NCI-H146 (cell line): ENCODE measurements around the gene USF2.
"Not testable (repeated sequence)": the region's sequence is repeated elsewhere in the genome, so short reads cannot be mapped to it uniquely, and the experiment has no call there.

ENCODE experiments used
- DNase-seq: peaks from one replicate; lab custom pipeline; 2025; lab: John Stamatoyannopoulos, UW

Gene USF2, protein sequence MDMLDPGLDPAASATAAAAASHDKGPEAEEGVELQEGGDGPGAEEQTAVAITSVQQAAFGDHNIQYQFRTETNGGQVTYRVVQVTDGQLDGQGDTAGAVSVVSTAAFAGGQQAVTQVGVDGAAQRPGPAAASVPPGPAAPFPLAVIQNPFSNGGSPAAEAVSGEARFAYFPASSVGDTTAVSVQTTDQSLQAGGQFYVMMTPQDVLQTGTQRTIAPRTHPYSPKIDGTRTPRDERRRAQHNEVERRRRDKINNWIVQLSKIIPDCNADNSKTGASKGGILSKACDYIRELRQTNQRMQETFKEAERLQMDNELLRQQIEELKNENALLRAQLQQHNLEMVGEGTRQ

DNA sequence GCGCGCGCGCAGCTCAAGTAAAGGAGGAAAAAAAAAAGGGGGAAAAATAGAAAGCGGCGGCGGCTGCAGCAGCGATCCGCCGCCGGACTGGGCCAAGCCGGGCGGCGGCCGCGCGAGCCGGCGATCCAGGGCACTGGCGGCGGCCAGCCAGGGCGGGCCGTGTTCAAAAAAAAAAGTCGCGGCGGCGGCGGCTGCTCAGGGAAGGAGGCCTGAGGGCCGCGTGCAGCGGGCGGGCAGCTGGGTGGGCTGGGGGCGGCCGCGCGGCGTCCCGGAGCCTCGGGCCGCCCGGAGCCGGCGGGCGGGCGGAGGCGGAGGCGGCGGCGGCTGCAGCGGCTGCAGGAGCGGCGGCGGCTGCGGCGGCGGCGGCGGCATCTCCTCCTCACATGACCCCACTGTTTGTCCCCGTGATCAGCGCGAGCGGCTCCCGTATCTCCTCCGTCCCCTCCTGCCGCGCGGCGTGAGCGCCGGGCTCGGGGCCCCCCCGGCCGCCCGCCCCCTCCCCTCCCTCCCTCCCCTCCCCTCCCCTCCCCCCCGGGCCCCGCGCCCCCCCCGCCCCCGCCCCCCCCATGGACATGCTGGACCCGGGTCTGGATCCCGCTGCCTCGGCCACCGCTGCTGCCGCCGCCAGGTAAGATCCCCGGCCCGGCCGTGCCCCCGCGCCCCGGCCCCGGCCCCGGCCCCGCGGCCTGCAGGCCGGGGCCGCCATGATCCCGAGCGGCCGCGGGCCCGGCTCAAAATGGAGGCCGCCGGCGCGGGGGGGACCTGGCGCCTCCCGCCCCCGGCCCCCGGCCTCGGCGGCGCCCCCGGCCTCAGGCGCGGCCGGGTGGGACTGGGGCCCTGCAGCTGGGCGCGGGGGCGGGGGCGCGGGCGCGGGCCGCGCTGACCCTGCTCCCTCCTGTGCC is at the start of gene USF2:
Gene USF2 (plus strand): TSS at position 427 of the 902 bp plus-strand sequence. CDS start 140 bp downstream, at position 567.
- DNase-seq, result peak; percentile 82

DNA sequence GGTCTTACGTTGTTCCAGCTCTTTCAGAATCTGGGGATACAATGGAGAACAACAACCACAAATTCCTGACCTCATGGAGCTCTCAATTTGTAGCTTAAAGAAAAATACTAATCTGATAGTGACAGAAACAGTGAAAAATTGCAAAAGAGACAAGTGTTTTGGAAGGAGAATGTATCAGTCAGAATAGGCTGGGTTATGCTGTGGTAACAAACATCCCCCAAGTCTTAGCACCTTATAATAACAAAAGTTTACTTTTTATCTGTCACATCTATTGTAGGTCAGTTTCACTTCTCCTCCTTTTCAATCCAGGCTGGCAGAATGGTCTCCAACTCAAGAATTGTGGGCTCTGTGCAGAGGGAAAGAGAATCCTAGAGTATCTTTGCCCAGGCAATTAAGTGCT is 49.8 kb upstream of the USF2 start:
- DNase-seq, result no peak

DNA sequence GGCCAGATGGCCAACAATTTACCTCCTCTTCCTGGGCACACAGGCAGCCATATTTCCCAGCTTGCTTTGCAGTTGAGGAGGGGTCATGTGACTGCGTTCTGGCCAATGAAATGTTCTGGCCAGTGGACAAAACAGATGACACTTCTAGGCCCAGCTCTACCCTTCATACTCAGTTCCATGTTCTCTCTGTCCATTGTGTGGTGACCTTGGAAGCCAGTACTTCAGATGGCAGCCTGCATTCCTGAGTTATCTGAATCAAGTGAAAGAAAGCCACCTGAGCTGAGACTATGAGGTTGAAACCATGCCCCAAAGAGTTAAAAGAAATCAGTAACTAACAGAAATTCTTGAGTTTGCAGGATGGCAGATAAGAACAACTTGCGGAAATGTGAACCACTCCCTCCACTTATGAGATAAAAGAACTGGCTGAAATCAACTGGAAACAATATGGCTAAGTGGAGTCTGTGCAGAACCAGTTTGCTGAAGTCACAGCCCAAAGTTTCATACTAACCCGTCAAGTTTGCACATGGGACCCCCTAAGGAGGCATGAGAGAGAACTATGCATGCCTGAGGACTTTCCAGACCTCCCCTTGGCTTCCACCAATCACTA is 48.3 kb upstream of the USF2 start:
- no peak for DNase-seq

DNA sequence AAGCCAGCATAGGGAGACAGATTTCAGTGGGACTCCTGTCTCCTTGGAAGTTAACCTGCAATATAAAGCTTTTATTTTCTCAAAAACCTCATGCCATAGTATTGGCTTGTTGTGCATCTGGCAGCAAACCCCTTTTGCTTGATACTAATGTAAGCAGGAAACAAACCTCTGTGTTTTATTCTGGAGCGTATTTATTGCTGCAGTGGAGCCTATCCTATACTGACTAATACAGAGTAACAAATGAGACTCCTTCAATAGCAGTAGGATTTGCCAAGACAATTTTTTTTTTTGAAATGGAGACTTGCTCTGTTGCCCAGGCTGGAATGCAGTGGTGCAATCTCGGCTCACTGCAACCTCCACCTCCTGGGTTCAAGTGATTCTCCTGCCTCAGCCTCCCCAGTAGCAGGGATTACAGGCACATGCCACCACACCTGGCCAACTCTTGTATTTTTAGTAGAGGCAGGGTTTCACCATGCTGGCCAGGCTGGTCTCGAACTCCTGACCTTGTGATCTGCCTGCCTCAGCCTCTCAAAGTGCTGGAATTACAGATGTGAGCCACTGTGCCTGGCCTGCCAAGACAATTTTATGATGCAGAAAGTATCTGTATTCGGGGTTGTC is 47.7 kb upstream of the USF2 start:
- not testable (repeated sequence) for DNase-seq

DNA sequence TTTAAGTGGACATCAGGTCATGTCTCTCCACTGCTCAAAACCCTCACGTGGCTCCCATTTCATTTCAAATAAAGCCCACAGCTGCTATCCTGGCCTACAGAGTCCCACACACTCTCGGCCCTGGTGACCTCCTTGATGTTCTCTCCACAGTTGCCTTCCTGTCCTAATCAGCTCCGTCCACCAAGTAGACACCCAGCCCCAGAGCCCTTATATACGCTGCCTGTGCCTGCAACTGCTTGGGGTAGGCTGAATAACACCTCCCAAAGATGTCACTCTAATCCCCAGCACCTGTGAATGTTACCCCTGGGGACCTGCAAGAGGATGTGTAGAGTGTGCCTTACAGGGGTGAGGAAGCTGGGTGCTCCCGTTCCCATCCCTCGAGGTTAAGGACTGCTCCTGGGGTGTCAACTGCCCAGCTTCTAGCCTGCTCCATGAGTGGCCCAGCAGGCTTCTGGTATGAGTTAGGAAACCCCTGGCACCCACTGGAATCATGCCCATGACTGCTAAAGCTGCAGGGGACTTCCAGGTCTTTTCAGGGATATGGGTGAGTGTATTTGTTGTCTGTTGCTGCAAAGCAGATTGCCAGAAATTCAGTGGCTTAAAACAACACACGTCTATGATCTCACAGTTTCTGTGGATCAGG is 46.3 kb upstream of the USF2 start:
- no peak for DNase-seq

DNA sequence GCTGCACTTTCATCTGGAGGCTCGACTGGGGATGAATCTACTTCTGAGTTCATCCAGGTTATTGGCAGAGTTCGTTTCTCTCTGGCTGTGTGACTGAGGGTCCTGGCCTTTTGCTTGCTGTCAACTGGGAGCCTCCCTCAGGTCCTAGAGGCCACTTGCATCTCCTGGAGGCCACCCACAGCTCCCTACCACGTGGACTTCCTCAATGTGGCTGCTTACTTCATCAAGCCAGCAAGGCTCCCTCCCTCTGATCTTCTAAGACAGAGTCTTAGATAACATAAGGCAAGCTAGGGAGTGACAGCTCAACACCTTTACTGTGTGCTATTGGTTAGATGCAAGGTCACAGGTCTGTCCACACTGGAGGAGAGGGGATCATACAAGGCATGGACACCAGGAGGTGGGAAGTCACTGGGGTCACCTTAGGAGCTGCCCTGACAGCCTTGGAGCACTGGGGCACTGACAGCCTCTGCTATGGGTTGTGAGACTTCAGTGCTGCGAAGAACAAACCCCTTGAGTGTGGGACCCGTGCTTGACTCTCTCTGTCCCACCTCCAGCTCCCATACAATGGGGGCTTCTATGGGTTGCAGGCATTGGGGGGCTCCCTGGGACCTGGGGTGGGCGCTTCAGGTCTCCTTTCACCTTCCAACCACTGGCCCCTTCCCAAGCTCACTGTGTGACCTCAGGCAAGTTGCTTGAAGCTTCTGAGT is 45.5 kb upstream of the USF2 start:
- no peak for DNase-seq

DNA sequence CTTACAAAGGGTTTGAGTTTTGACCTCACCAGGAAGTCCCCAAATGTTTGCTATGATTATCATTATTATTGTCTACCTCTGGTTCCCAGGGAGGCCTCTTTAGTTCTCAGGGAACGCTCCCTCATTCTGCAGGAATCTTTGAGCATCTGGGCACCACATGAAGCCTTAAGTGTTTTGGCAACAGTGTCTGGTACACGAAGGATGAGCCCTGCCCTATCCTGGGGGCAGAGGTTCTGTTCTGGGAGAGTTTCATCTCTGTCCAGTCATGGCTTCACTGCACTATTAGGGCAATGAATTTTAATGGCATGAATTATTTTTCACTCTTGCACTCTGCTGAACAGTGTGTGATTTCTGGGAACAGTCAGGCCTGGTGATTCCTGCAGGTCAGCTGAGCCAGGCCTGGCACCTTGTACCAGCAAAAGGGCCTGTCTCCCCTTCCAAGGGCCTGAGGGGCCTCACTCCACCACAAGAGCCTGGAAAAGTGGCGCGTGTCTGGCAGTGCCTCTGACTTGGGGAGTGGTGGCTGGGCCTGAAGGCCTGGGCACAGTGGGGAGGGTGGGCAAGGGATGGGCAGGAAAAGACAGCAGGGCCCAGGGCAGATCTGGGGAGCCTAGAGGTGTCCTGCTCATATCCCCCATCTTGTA is 44.8 kb upstream of the USF2 start:
- DNase-seq, result no peak

DNA sequence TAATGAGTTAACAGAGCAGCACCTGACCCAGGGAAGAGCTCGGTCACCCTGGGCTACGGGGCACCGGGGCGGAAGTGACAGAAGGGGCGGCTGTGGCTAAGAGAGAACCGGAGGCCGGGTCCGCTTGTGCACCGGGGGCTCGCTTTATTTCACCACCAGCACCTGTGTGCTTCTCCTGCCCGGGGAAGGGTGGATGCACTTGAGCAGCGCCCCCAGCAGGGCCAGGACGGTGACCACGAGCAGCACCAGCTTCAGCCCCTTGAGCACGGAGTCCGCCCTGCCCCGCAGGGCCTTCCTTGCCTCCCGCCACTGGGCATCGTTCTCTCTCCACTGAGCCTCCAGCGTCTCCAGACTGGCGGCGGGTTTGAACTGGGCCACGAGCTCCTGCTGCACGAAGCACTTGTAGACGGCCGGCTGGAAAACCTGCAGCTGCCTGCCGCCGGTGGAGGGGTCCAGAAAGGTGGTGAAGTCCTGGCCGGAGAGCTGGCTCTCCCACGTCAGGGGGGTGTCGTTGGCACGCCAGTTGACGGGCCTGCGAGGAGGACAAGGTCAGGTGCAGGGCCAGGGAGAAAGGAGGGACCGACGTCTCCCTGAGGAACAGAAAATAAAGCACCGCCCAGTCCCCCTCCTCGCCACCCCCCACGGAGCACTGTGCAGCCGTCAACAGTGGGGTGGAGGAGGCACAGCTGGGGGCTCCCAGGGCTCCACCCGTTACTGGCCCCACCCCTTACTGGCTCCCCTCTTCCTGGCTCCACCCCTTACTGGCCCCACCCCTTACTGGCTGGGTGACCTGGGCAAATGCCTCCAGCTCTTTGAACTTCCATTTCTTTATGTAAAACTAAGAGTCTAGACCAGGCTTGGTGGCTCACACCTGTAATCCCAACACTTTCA is 43.8 kb upstream of the USF2 start:
- peak; percentile 26 for DNase-seq

DNA sequence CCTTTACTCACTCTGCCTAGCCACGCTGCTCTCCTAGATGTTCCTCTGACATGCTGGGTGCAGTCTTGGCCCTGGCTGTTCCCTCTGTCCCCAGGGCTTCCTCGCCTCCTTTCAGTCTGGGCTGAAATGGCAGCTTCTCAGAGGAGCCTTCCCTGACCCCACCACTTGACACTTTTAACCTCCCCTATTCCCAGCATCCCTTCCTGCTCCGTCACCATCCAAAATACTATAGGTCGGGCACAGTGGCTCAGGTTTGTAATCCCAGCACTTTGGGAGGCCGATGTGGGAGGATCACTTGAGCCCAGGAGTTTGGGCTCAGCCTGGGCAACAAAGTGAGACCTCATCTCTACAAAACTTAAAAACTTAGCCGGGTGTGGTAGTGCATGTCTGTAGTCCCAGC is 42.8 kb upstream of the USF2 start:
- no peak for DNase-seq

DNA sequence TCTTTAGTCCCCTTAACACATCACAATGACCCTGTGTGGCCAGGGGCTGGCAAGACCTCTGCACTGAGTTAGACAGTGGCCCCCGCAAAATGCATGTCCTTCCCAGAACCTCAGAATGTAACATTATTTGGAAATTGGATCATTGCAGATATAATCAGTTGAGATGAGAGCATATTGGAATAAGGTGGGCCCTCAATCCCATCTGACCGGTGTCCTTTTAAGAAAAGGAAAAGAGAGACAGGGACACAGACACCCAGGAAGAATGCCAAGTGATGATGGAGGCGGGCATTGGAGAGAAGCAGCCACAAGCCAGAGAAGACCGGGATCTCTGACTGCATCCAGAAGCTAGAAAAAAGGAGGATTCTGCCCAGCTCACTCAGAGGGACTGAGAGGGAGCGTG is 42.0 kb upstream of the USF2 start:
- DNase-seq, result no peak

DNA sequence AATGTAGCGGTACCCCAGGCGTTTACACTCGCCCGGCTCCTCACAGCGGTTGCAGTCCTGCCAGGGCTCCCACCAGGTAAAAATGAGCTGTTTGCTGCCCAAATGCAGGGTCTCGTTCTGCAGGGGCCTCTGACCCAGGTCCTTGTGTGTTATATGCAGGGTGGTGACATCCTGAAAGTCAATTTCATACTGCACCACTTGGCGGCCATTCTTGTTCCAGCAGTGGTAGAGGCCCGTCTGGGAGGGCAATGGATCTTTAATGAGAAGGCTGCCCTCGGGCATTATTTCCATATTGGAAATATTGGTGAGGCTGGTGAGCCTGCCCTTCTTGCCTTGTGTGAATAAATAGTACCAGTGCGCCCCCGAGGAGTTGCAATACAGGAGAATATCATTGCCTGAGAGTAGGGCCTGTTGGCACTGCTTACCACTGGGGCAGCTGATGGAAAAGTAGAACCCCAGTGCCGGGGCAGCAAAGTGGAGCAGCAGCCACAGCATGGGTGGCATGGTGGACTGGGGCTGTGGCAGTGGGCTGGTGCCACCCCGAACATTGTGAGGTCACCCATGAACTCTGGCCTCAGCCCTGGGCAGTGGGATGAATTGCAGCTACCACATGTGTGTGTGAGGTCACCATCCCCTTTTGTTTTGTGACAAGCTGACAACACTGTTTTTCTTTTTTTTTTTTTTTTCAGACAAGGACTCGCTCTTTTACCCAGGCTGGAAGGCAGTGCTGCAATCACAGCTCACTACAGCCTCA is 40.4 kb upstream of the USF2 start, which contains the start of gene FAM187B:
Gene FAM187B (minus strand): TSS at position 563 of the 754 bp plus-strand sequence. CDS start 59 bp downstream, at position 504.
- no peak for DNase-seq

DNA sequence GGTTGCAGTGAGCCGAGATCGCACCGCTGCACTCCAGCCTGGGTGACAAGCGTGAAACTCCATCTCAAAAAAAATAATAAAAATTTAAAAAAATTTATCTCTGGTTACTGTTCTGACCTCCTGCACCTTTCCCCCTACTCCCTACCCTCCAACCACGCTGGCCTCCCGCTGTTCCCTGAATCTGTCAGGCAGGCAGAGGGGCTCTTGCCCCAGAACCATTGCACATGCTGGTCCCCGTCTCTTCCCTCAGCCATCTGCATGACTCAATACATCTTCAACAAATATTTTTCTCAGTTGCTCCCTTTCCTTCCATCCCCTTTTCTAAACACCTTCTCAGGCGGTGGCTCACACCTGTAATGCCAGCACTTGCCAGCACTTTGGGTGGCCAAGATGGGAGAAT is 39.2 kb upstream of the USF2 start:
- no peak for DNase-seq

DNA sequence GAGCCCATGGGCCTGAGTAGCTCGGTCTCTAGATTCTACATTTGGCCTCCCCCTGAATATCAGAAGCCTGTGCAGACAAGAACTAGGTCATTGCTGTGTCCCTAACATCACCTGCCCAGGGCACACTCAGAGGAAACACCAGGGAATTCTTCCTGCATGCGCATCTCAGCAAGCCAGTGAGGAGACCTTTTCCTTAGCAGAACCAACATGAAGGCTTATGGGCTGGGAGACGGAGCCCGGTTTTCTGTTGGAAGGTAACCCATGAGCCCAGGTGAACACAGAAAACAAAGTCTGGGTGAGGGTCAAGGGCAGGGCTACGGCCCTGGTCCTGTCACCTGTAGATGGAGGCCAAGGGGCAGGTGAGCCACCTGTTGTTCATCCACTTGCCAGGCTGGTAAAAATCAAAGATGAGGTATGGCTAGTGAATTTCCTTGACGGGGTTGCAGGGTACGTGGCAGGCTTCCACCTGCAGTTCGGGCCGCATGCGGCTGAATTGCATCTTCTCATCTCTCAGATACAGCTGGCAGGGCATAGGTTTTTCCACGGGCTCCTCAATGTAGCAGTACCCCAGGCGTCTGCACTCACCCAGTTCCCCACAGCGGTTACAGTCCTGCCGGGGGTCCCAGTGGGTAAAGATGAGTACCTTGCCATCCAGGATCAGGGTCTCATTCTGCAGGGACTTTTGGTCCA is 36.7 kb upstream of the USF2 start:
- no peak for DNase-seq

DNA sequence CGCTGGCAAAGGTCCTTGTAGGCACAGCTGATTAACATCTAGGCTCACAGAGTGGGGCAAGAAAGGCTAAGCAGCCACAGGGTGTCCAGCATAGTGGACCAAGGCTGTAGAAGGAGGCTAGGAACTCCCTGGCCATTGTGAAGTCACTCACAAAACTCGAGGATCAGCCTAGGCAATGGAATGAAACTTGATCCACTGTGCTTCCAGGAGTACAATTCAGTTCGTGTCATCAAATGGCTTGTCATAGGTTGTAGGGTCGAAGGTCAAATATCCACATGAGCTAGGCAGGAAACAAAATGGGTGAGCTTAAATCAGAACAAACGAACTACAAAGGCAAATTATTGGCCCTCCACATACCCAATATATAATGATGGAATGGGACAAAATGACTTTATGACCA is 35.9 kb upstream of the USF2 start:
- DNase-seq, result no peak

DNA sequence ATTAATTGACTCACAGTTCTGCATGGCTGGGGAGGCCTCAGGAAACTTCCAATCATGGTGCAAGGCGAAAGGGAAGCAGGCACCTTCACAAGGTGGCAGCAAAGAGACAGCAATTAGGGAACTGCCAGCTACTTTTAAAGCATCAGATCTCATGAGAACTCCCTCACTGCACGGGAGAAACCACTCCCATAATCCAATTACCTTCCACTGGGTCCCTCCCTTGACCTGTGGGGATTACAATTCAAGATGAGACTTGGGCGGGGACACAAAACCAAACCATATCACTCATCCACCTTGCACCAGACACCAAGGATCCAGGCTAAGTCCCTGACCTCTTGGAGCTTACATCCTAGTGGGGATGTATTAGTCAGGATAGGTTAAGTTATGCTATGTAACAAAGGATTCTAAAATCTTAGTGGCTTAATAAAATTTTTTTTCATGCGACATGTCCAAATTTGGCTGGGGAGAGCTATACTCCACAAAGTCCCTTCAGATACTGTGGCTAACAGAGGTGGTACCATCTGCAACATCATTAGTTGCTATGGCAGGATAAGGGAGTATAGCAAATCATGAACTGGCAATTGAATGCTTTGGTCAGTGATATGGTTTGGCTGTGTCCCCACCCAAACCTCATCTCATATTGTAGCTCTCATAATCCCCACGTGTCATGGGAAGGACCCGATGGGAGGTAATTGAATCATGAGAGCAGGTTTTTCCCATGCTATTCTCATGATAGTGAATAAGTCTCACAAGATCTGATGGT is 31.9 kb upstream of the USF2 start:
- DNase-seq, result peak; percentile 19

DNA sequence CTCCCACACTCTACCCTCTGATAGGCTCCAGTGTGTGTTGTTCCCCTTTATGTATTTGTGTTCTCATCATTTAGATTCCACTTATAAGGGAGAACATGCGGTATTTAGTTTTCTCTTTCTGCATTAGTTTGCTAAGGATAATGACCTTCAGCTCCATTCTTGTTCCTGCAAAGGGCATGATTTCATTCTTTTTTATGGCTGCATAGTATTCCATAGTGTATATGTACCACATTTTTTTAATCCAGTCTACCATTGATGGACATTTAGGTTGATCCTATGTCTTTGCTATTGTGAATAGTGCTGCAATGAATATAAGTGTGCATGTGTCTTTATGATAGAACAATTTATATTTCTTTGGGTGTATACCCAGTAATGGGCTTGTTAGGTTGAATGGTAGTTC is 29.2 kb upstream of the USF2 start:
- DNase-seq, result not testable (repeated sequence)

DNA sequence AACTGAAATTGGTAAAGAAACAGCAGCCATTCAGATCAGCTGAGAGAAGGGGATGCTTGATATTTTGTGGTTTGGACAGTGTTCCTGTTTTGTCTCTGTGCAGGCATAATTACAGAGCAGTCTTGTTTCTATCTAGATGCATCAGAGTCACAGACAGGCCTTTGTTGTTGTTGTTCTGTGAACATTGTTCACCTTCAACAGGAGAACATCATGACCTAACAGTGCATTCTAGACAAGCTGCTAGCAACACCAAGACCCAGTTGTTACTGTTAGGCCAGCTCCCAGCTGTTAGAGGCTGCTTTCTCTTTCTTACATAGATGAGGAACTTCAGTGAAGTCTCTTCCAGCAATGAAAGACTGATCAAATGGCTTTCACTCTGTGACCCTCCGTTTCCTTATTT is 28.4 kb upstream of the USF2 start:
- no peak for DNase-seq
